OCI-LY3 (cell line): ENCODE measurements around the gene AMBRA1.

Source experiments
- H2AFZ ChIP-seq: fragments of 200-600, 300-600 bp; shearing (Covaris generic); 2 replicates; pipeline ENCODE4 v1.6.0; 2014; ENCODE audit warnings: antibody characterized with exemption, low read depth, low read length
- H3K27ac ChIP-seq: fragments of 200-600, 300-600 bp; sonication (generic); 2 replicates; pipeline ENCODE4 v1.5.1; 2014; ENCODE audit warnings: mild to moderate bottlenecking, low read length, moderate library complexity, mixed read lengths
- H3K27me3 ChIP-seq: fragments of 200-600, 300-600 bp; sonication (generic); 2 replicates; pipeline ENCODE4 v1.6.1; 2014; ENCODE audit warnings: low read depth, low read length, mixed read lengths
- H3K36me3 ChIP-seq: fragments of 200-600, 300-600 bp; sonication (generic); replicated peaks from 2 replicates; pipeline ENCODE3; 2014; ENCODE audit warnings: low read depth, low read length, mixed read lengths
- H3K4me1 ChIP-seq: fragments of 300-600, 200-600 bp; sonication (generic); 2 replicates; pipeline ENCODE4 v1.6.1; 2014; ENCODE audit warnings: low read length, mixed read lengths
- H3K4me2 ChIP-seq: fragments of 200-600, 300-600 bp; sonication (generic); 2 replicates; pipeline ENCODE4 v1.6.1; 2014; ENCODE audit warnings: low read length, mixed read lengths
- H3K4me3 ChIP-seq: fragments of 300-600, 200-600 bp; sonication (generic); 2 replicates; pipeline ENCODE4 v1.5.1; 2014; ENCODE audit warnings: antibody characterized with exemption, mild to moderate bottlenecking, low read length, moderate library complexity
- H3K79me2 ChIP-seq: fragments of 300-600, 200-600 bp; shearing (Covaris generic); 2 replicates; pipeline ENCODE4 v1.6.1; 2014; ENCODE audit warnings: mild to moderate bottlenecking, low read length, mixed read lengths
- H3K9ac ChIP-seq: fragments of 300-600, 200-600 bp; shearing (Covaris generic); 2 replicates; pipeline ENCODE4 v1.6.0; 2014; ENCODE audit warnings: mild to moderate bottlenecking, low read length, moderate library complexity
- H3K9me3 ChIP-seq: fragments of 200-600, 300-600 bp; shearing (Covaris generic); 2 replicates; pipeline ENCODE4 v1.6.1; 2014; ENCODE audit warnings: low read length, mixed read lengths; ENCODE audit not compliant: insufficient read depth
- H4K20me1 ChIP-seq: fragments of 200-600, 300-600 bp; sonication (generic); 2 replicates; pipeline ENCODE4 v1.6.1; 2016; ENCODE audit warnings: low read length, mixed read lengths; ENCODE audit not compliant: insufficient read depth
- EZH2phosphoT487 ChIP-seq: fragments of 200-600 bp; shearing (Covaris generic); IDR thresholded peaks from 2 replicates; pipeline ENCODE4 v1.6.1; 2018; ENCODE audit warnings: antibody characterized with exemption, mixed run types, low read depth
- TF ChIP-seq, protein P1 (sequence below): fragments of 200-600, 300-600 bp; sonication (generic); IDR thresholded peaks from 2 replicates; pipeline ENCODE4 v1.5.1; 2014; ENCODE audit warnings: antibody characterized with exemption, low read length, low read depth

Gene AMBRA1

DNA sequence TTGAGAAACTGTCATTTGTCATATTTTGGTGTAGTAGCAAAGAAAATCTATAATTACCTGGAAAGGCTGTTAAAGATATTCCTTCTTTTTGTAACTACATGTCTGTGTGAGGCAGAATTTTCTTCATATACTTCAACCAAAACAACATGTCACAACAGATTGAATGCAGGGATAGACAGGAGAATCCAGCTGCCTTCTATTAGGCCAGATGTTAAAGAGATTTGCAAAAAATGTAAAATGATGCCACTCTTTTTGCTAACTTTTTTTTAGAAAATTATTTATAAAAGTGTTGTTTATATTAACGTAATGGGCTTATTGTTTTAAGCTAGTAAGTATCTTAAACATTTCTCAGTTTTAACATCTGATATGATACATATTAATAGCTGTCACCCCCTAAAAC, 233.9 kb downstream of the AMBRA1 start:
- Histone ChIP-seq H3K9me3 (no peaks in the 10 kb centered on the region), H3K4me1 (peaks cover 14% of the 10 kb centered on the region), H3K27me3 (no peaks in the 10 kb centered on the region), H3K9ac (no peak overlapping the region), H3K4me3 (no peak overlapping the region), H3K36me3 (peaks cover 3% of the 10 kb centered on the region), H2AFZ (no peak overlapping the region), H3K79me2 (peaks cover 51% of the 10 kb centered on the region), H3K4me2 (no peak overlapping the region), H3K27ac (no peak overlapping the region), H4K20me1 (peaks cover 9% of the 10 kb centered on the region)
- TF ChIP-seq, protein P1, sequence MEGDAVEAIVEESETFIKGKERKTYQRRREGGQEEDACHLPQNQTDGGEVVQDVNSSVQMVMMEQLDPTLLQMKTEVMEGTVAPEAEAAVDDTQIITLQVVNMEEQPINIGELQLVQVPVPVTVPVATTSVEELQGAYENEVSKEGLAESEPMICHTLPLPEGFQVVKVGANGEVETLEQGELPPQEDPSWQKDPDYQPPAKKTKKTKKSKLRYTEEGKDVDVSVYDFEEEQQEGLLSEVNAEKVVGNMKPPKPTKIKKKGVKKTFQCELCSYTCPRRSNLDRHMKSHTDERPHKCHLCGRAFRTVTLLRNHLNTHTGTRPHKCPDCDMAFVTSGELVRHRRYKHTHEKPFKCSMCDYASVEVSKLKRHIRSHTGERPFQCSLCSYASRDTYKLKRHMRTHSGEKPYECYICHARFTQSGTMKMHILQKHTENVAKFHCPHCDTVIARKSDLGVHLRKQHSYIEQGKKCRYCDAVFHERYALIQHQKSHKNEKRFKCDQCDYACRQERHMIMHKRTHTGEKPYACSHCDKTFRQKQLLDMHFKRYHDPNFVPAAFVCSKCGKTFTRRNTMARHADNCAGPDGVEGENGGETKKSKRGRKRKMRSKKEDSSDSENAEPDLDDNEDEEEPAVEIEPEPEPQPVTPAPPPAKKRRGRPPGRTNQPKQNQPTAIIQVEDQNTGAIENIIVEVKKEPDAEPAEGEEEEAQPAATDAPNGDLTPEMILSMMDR = no peak
- no peak for TF ChIP-seq EZH2phosphoT487

DNA sequence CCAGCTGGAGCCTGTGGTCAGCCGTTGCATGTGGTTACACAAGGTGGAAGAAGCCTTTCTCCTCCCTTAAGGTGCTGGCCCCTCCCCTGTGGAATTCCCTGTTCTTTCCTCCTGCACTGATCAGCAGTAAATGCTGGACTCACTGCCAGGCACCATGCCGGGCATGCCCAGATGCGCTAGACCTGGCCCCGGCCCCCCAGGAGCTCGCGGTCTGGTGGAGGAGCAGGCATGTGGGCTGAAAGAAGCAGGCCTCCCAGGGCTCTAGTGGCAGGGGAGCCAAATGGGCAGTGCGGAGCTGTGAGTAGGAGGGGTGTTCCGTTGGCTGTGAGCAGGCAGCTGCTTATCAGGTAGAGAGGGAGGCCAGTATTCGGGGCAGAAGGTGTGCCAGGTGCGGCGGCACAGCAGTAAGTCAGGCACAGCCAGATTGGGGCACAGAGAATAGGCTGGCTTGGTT, 236.3 kb downstream of the AMBRA1 start:
- H3K27ac ChIP-seq = no peak overlapping the region
- no peak overlapping the region for H3K4me3 ChIP-seq
- no peak overlapping the region for H3K9ac ChIP-seq
- no peaks in the 10 kb centered on the region for H3K27me3 ChIP-seq
- H2AFZ ChIP-seq = no peak overlapping the region
- H3K79me2 ChIP-seq = peaks cover 63% of the 10 kb centered on the region
- H3K36me3 ChIP-seq = peaks cover 3% of the 10 kb centered on the region
- TF ChIP-seq, protein P1 = no peak
- no peak for TF ChIP-seq EZH2phosphoT487
- H3K9me3 ChIP-seq = no peaks in the 10 kb centered on the region
- no peak overlapping the region for H3K4me2 ChIP-seq
- H4K20me1 ChIP-seq = peaks cover 9% of the 10 kb centered on the region
- peaks cover 14% of the 10 kb centered on the region for H3K4me1 ChIP-seq

DNA sequence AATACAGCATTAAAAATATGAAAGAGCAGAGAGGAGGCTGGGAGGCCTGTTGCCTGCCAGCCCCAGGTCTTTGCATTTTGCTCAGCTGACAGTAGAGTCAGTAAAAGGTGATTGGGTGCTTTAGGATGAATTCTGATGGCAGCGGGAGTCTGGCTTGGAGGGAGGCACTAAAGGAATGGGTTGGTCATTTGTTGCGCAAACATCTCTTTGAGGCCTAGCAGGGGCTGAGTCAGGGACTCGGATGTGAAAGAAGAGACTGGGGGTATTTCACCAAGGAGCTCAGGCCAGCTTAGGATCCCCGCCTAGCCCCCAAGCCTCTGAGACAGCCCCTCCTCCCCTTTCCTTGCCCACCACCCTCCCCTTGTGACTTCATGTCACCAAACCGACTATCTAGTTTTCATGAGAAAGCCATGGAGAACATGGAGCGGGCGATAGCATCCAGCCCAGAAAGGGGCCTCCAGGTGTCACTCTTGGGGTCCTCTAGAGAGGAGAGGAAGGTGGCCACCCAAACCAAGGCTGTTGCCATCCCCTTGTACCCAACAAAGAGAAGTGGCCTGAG, 236.8 kb downstream of the AMBRA1 start:
- Histone ChIP-seq H4K20me1 (peaks cover 9% of the 10 kb centered on the region), H3K36me3 (peaks cover 3% of the 10 kb centered on the region), H3K9me3 (no peaks in the 10 kb centered on the region), H3K4me2 (no peak overlapping the region), H3K27ac (no peak overlapping the region), H3K27me3 (no peaks in the 10 kb centered on the region), H2AFZ (no peak overlapping the region), H3K9ac (no peak overlapping the region), H3K4me1 (peaks cover 14% of the 10 kb centered on the region), H3K79me2 (peaks cover 63% of the 10 kb centered on the region), H3K4me3 (no peak overlapping the region)
- TF ChIP-seq EZH2phosphoT487 = no peak
- TF ChIP-seq, protein P1 = no peak

DNA sequence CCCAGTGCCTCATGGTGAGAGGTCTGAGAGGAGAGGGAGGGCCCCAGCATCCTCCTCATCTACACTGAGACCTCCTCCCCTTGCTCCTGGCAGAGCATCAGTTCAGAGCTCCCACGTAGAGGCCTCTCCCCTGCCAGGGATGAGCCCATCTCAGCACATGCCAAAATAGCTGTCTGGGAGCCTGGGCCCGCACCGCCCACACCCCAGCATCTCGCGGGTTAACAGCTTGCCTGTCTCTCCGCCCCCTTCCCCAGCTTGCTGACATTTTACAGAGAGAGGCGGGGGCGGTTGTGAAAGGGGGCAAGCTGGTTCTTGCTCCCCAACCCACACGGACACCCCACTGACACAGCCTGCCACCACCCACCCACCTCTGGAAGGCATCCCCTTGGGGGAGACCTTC, 240.1 kb downstream of the AMBRA1 start:
- H3K27me3 ChIP-seq = no peaks in the 10 kb centered on the region
- H3K4me2 ChIP-seq = no peak overlapping the region
- peaks cover 9% of the 10 kb centered on the region for H4K20me1 ChIP-seq
- H3K4me1 ChIP-seq = peaks cover 6% of the 10 kb centered on the region
- H3K36me3 ChIP-seq = peaks cover 6% of the 10 kb centered on the region
- TF ChIP-seq, protein P1 = no peak
- TF ChIP-seq EZH2phosphoT487 = no peak
- H2AFZ ChIP-seq = no peak overlapping the region
- no peak overlapping the region for H3K4me3 ChIP-seq
- peaks cover 77% of the 10 kb centered on the region for H3K79me2 ChIP-seq
- no peaks in the 10 kb centered on the region for H3K9me3 ChIP-seq
- H3K9ac ChIP-seq = no peak overlapping the region
- no peak overlapping the region for H3K27ac ChIP-seq
